ENCODE data around the gene ROR2. TPM values are rescaled to one million over a fixed set of nuclear protein-coding genes. Genes with fewer than 3 reads are reported as not detected.

Gene ROR2
- total and polyA plus RNA-seq, 2 experiments from 2014 or later: 8.1 to 18.8 TPM

GRCh38 chr9:91903126-91903911 lies 46.7 kb downstream of the ROR2 start:
- H3K36me3 ChIP-seq (ENCODE audit: insufficient read depth): no peaks in the 10 kb centered on the region
- no peaks in the 10 kb centered on the region for H3K9me2 ChIP-seq (ENCODE audit: insufficient read depth)
- H2AFZ ChIP-seq: no peak overlapping the region
- no peak overlapping the region for H3K27ac Mint-ChIP-seq
- H3K27ac ChIP-seq (ENCODE audit: low read depth): no peak overlapping the region
- DNase-seq (ENCODE audit: low spot score): no peak
- H3K36me3 Mint-ChIP-seq (ENCODE audit: low read depth): no peaks in the 10 kb centered on the region
- no peak overlapping the region for H3K4me3 Mint-ChIP-seq
- 0 out of 2 replicates have a peak, but pooled peaks cover 6% of the 10 kb centered on the region for H3K79me2 ChIP-seq (replicated peaks; ENCODE audit: insufficient read depth)
- 0 out of 2 replicates have a peak, but pooled peaks cover 8% of the 10 kb centered on the region for H3K27me3 ChIP-seq (ENCODE audit: insufficient read depth)
- 0 out of 2 replicates have a peak, but pooled peaks cover 3% of the 10 kb centered on the region for H4K20me1 ChIP-seq (replicated peaks; ENCODE audit: insufficient read depth)
- peaks cover 69% of the 10 kb centered on the region for H3K4me1 ChIP-seq (ENCODE audit: insufficient read depth)
- peaks cover 58% of the 10 kb centered on the region for H3K4me1 Mint-ChIP-seq
- no peak for ATAC-seq
- H3K4me3 ChIP-seq: no peak overlapping the region
- no peak overlapping the region for H3K4me2 ChIP-seq
- H3K27me3 Mint-ChIP-seq (ENCODE audit: insufficient read depth, low read depth, poor library complexity): peaks cover 4% of the 10 kb centered on the region
- H3F3A ChIP-seq (replicated peaks; ENCODE audit: low read depth): no peaks in the 10 kb centered on the region; the same call in 1 of the 2 replicates
- TF ChIP-seq, protein P1, sequence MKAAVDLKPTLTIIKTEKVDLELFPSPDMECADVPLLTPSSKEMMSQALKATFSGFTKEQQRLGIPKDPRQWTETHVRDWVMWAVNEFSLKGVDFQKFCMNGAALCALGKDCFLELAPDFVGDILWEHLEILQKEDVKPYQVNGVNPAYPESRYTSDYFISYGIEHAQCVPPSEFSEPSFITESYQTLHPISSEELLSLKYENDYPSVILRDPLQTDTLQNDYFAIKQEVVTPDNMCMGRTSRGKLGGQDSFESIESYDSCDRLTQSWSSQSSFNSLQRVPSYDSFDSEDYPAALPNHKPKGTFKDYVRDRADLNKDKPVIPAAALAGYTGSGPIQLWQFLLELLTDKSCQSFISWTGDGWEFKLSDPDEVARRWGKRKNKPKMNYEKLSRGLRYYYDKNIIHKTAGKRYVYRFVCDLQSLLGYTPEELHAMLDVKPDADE (IDR thresholded peaks at IDR 0.05): no peak
- no peak for TF ChIP-seq REST (IDR thresholded peaks at IDR 0.05; ENCODE audit: unreplicated experiment)
- no peak for TF ChIP-seq CREB1 (CRISPR knock-in tag; IDR thresholded peaks at IDR 0.05; ENCODE audit: low read depth)
- TF ChIP-seq ZNF114 (CRISPR knock-in tag; IDR thresholded peaks at IDR 0.05): no peak
- TF ChIP-seq POLR2AphosphoS5 (IDR thresholded peaks at IDR 0.05; ENCODE audit: low read depth): no peak
- no peak for TF ChIP-seq ZNF331 (CRISPR knock-in tag; IDR thresholded peaks at IDR 0.05; ENCODE audit: low read depth)
- no peak for TF ChIP-seq EZH2phosphoT487 (IDR thresholded peaks at IDR 0.05; ENCODE audit: unreplicated experiment)
- TF ChIP-seq, protein P2, sequence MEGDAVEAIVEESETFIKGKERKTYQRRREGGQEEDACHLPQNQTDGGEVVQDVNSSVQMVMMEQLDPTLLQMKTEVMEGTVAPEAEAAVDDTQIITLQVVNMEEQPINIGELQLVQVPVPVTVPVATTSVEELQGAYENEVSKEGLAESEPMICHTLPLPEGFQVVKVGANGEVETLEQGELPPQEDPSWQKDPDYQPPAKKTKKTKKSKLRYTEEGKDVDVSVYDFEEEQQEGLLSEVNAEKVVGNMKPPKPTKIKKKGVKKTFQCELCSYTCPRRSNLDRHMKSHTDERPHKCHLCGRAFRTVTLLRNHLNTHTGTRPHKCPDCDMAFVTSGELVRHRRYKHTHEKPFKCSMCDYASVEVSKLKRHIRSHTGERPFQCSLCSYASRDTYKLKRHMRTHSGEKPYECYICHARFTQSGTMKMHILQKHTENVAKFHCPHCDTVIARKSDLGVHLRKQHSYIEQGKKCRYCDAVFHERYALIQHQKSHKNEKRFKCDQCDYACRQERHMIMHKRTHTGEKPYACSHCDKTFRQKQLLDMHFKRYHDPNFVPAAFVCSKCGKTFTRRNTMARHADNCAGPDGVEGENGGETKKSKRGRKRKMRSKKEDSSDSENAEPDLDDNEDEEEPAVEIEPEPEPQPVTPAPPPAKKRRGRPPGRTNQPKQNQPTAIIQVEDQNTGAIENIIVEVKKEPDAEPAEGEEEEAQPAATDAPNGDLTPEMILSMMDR (conservative IDR thresholded peaks at IDR 0.05; ENCODE audit: low read depth in 2 of 2): no peak
- no peak for TF ChIP-seq ZNF462 (CRISPR knock-in tag; IDR thresholded peaks at IDR 0.05)
- no peak for TF ChIP-seq STAT1 (IDR thresholded peaks at IDR 0.05; ENCODE audit: unreplicated experiment)
- TF ChIP-seq EZH2 (IDR thresholded peaks at IDR 0.05; ENCODE audit: low read depth, unreplicated experiment): no peak
- H3K9me3 Mint-ChIP-seq: no peaks in the 10 kb centered on the region

Measured in GM23338 (cell line).